Skin epidermis (tissue), 12 donors: ENCODE data around the gene CNPY1.
A peak's percentile ranks its signal among the peaks of the same experiment; 100 is the strongest.

ENCODE experiments used
- H3K27ac ChIP-seq, 21 experiments: fragments of 200-600 bp; sonication (generic) in 11 of 21; one replicate each; pipeline ENCODE4 v1.5.0; 2020; ENCODE audit warnings: mild to moderate bottlenecking in 3 of 21, inconsistent platforms in 2 of 21, moderate library complexity in 2 of 21
- H3K4me3 ChIP-seq, 7 experiments: fragments of 200-600 bp; sonication (generic) in 2 of 7; one replicate each; pipeline ENCODE4 v1.5.0; 2020; ENCODE audit warnings: inconsistent platforms in 2 of 7, mild to moderate bottlenecking in 2 of 7, moderate library complexity in 1 of 7

CNPY1 gene

DNA sequence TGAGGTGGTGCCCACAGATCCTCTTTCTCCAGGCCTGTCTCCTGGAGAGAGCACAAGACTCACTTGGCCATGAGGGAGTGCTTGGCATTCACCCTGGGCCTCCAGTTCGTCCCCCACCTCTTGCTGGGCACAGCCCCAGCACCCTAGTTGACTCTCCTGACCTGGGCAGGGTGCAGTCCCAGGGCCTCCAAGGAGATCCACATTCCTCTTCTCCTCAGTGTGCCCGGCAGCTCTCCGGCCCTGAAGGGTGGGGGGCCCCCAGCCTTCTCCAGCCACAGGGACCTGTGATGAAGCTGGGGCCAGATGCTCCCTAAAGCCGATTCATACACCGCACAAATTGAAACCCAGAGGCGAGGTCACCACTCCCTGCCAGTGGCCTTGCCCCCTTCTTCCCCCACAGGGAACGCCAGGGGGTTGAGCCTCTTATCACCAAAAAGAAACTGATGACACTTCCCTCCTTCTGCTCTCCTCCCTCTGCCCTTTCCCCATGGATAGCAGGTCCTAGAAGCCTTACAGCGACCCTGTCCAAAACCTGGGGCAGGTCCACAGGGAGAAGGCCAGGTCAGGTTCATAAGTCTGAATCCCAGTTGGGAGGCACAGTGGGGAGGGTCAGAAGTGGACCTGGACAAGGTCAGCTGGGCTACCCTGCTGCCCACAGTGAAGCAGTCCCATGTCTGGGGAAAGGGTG is 85.3 kb downstream of the CNPY1 start:
- Histone ChIP-seq H3K27ac (no peak overlapping the region), H3K4me3 (no peak overlapping the region)

DNA sequence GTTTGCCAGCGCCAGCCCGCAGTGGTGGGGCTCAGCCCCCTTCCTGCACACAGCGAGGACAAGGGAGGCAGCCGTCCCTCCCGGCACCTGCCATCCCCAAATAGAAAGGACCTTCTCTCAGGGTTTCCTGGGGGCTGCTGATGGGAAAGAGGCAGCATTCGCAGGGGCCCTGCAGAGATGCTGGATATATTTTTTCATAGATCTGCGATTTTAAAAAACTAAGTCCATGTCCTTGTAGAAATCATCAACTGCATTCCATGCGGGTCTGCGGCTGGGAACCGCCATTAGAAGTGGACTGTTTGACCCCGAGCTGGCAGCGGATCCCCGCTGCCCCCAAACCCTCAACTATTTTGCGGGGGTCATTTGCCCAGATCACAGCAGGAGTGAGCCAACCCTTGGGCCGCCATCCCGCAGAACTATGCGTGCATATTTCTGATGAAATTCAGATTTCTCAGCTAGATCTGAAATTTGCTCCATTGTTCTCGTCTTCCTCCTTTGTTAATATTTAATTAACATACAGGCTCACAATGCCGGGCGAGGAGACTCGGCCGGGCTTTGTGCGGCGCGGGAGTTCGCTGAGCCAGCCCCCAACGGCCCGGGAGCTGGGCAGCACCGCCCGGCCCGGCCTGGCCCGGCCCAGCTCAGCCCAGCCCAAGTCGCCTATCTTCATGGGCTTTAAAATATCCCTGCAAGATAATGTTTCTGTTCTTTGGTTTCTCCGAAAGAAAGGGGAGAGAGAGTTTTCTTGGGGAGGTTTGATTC is 86.5 kb downstream of the CNPY1 start:
- Histone ChIP-seq H3K27ac (no peak overlapping the region), H3K4me3 (no peak overlapping the region)

DNA sequence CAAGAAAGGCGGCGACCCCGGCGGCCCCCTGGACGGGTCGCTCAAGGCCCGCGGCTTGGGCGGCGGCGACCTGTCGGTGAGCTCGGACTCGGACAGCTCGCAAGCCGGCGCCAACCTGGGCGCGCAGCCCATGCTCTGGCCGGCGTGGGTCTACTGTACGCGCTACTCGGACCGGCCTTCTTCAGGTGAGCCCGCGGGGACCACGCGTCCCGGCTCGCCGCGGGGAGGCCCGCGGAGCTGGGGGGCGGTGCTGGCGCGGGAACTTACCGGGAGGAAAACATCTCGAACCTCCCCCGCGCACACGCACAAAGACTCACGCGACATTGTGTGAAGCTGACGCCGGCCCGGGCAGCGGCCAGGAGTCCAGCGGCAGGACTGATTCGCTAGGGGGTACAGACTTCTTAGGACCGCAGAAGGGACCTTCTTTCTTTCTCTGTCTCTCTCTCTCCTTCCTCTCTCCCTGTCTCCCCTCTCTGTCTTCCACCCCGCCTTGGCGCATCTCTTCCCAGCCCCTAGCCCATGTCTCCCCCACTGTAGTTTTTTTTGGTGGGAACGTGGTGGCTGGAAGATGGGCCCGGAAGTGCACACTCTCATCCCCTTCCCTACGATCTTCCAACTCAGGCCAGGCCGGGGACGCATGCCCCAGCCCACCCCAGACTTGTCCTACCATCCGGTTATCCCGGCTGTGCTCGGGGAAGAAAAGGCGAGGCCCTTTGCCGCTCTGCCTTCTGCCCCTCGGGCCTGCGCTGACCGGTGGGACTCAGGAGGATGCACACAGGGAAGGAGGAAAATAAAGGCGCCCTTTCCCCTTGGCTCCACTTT is 87.3 kb downstream of the CNPY1 start:
- Histone ChIP-seq H3K4me3 (peak overlapping the region in 4 of 7 experiments; percentile 11 to 42 (median 24)), H3K27ac (no peak overlapping the region)

- H3K27ac ChIP-seq, result no peak within 1 kb of the TSS
- peak within 1 kb of the TSS; percentile 12 to 47 (median 29) for H3K4me3 ChIP-seq
Observed at GRCh38 chr7:155458111-155458877, 88.1 kb downstream of the CNPY1 start, which contains the start of gene EN2. Gene EN2, plus strand, starts transcription at chr7:155458129. Its CDS starts 249 bp downstream, at chr7:155458378.

GRCh38 chr7:155457544-155458110 is 88.7 kb downstream of the CNPY1 start:
- Histone ChIP-seq H3K4me3 (peak overlapping the region; percentile 12 to 47 (median 29)), H3K27ac (no peak overlapping the region)

GRCh38 chr7:155456738-155457543 is 89.4 kb downstream of the CNPY1 start:
- H3K27ac ChIP-seq, result no peak overlapping the region
- peak overlapping the region; percentile 12 to 47 (median 29) for H3K4me3 ChIP-seq

- no peak overlapping the region for H3K27ac ChIP-seq
- no peak overlapping the region for H3K4me3 ChIP-seq
Observed at GRCh38 chr7:155455776-155456737, 90.3 kb downstream of the CNPY1 start.

DNA sequence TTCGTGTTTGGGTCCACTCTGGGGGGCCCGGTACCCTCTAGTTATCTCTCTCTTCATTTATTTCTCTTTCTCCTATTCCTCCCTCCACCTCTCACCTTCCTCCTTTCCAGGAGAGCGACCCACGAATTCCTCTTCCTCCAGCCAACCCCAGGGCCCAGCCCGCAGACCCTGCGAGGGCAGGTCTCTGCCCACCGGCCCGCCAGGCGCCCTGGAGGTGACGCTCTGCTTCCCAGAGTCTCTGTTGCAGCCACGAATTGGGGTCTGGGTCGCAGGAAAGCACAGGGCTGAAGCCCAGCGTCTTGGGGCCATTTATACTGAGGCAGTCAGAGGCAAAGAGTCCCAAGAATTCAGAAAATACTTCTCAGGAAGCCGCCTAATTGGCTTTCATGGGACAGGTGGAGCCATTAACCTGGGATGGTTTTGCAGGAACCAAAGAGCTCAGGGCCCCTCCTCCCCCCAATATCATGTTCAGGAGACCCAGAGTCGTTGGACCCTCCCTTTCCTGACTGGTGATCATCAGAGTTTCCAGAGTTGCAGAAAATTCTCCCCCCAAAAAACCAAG is 91.1 kb downstream of the CNPY1 start:
- Histone ChIP-seq H3K4me3 (no peak overlapping the region), H3K27ac (no peak overlapping the region)

DNA sequence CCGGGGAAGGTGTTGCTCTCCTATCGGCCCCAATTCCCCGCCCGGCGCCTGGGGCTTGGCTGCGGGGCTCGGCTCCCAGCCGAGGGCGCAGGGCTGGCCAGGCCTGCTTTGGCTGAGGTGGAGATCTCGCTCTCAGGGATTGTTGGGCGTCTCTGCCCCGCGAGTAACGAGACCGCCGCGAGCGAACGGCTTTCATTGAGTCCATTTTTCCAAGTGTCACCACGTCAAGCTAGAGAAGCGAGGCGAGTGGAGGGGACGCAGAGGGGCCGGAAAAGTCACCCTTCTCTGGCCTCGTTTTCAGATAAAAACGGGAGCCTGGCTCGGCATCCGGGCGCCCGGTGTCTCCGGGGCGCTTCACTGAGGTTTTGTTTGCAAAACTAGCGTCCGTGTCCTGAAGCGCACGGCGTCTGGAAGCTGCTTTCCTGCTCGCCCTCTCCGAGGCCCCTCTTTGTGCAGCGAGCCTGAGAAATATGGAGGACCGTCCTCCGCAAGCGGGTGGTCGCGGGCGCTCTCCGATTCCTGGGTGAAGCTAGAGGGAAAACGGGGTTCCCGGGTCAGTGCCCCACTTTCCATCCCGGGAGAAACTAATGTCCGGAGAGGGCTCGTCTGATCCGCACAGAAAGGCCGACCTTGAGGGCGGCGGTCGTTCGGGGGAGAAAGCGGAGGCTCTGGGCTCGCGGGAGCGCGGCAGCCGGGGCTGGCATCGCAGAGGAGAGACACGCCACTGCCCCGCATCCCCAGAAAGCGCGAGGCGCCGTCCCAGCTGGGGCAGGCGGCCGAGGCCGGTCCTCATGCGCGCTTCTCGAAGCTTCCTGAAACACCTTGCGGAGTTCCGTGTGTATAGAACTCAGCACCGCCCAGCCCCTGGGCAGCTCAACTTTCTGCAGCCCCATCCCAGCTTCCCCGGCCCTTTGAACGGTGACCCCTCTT is 91.9 kb downstream of the CNPY1 start:
- H3K4me3 ChIP-seq, result no peak overlapping the region
- no peak overlapping the region for H3K27ac ChIP-seq

GRCh38 chr7:155453296-155454182 is 92.8 kb downstream of the CNPY1 start:
- no peak overlapping the region for H3K4me3 ChIP-seq
- no peak overlapping the region for H3K27ac ChIP-seq

DNA sequence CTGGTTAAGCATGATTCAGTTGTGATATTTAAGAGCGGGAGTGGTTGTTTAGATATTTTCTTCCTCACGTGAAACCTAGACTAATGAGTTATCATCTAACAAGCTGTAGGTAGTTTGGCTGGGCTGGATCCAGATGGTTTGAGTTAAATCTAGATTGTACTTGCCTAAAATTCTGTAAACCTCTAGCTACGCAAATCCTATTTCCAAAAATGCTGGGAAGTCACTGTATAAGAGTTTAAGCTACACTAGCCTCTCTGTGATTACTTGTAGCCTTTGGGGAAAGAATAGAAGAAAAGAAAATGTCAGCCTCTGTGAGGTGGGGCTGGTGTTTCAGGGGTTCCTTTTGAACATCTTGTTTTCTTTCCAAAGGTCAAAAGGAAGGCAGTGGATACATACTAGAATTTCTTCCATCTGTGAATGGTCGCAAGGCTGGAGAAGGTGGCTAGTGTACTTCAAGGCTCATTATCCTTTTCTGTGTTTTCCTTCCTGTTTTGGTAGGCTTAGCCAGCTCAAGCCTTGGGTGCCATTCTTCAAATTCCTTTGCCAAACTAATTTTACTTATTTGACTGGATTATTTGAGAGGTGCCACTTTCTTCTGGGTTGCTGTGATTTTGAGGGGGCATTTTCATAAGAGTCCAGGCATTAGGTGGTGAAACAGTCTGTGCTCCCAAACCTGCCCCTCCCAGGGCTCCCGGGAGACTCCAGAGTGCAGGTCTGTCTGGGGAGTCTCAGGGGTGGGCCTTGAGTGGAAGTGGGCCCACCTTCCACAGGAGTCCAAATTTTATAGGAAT is 93.7 kb downstream of the CNPY1 start:
- no peak overlapping the region for H3K4me3 ChIP-seq

DNA sequence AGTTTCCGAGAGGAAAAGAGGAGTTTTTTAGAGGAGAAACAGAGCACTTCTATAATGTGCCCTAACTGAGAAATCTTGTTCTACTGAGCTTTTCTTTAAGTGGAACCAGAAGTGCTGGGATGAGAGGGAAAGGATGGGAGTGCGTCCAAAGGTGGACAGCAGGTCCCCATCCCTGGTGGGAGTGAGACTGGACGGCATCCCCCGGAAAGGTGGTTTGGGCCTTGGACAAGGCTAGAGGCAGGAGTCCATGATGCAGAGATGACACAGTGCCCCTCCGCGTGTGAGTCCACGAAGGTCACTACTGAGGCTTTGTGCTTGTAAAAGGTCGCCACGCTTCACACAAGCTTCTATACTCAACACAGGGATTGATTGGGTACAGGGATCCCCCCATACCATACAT is 94.5 kb downstream of the CNPY1 start:
- no peak overlapping the region for H3K27ac ChIP-seq
- no peak overlapping the region for H3K4me3 ChIP-seq

More for the DNA sequence above, 93.7 kb downstream of the CNPY1 start:
- no peak overlapping the region for H3K27ac ChIP-seq
